ENCODE results near the gene ADARB1.

DNA sequence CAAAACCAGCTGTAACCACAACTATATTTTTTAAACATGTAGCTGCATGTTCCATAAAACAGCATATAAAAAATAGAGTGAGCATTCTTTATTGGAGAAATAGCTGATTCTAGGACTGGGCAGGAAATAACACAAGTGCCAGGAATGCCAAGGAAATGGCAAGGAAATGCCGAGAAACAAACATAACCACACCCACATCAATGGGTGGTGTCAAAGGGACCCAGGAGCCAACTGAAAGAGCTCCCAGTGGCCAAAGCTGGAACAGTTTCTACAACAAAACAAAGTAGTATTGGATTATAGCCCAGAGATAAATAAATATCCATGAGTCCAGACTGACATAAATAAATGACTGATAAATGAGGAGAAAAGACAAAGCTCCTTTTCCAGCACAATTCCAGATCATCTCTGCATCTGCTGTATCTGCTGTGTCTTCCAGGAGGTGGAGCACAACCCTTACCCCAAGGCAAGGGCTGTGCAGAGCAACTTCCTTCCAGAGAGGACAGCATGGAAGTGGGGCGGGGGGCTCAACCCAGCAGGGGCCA lies 28.1 kb downstream of the ADARB1 start:
- TF ChIP-seq, protein P1, sequence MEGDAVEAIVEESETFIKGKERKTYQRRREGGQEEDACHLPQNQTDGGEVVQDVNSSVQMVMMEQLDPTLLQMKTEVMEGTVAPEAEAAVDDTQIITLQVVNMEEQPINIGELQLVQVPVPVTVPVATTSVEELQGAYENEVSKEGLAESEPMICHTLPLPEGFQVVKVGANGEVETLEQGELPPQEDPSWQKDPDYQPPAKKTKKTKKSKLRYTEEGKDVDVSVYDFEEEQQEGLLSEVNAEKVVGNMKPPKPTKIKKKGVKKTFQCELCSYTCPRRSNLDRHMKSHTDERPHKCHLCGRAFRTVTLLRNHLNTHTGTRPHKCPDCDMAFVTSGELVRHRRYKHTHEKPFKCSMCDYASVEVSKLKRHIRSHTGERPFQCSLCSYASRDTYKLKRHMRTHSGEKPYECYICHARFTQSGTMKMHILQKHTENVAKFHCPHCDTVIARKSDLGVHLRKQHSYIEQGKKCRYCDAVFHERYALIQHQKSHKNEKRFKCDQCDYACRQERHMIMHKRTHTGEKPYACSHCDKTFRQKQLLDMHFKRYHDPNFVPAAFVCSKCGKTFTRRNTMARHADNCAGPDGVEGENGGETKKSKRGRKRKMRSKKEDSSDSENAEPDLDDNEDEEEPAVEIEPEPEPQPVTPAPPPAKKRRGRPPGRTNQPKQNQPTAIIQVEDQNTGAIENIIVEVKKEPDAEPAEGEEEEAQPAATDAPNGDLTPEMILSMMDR (IDR thresholded peaks at IDR 0.05; ENCODE audit: insufficient read depth, low read length, poor library complexity, severe bottlenecking): peak; percentile 11
- TF ChIP-seq EZH2phosphoT487 (conservative IDR thresholded peaks at IDR 0.05; ENCODE audit: low read length): no peak

Measured in SU-DHL-6 (cell line).